RWPE2 (cell line): Measurements from ENCODE around the gene OSGEPL1.
A peak's percentile ranks its signal among the peaks of the same experiment; 100 is the strongest.

Source experiments
- ATAC-seq: fragments of 200-7000 bp; cut with Tn5 transposase; 3 replicates; pipeline ENCODE4 v1.9.1; 2021; ENCODE audit warnings: low read depth
- DNase-seq: peaks from one replicate; pipeline ENCODE4 v3.0.0-alpha.2; 2020; ENCODE audit warnings: low spot score
- H3K27ac ChIP-seq: fragments of 450-650 bp; 2 replicates; pipeline ENCODE4 v1.5.1; 2017; ENCODE audit warnings: mild to moderate bottlenecking; ENCODE audit not compliant: poor library complexity, severe bottlenecking
- H3K27me3 ChIP-seq: fragments of 250-450 bp; sonication (Bioruptor Pico); 2 replicates; pipeline ENCODE4 v1.5.1; 2021; ENCODE audit warnings: mild to moderate bottlenecking, moderate library complexity; ENCODE audit not compliant: insufficient read depth, poor library complexity, severe bottlenecking
- H3K36me3 ChIP-seq: fragments of 250-450 bp; sonication (Bioruptor Pico); 2 replicates; pipeline ENCODE4 v1.5.1; 2020; ENCODE audit warnings: low read depth, mild to moderate bottlenecking, moderate library complexity
- H3K4me1 ChIP-seq: fragments of 250-450 bp; sonication (Bioruptor Pico); 2 replicates; pipeline ENCODE4 v1.5.1; 2021; ENCODE audit warnings: mild to moderate bottlenecking, moderate library complexity; ENCODE audit not compliant: insufficient read depth, poor library complexity, severe bottlenecking
- H3K4me3 ChIP-seq: fragments of 250-450 bp; sonication (Bioruptor Pico); 2 replicates; pipeline ENCODE4 v1.5.1; 2021; ENCODE audit warnings: mild to moderate bottlenecking, moderate library complexity; ENCODE audit not compliant: severe bottlenecking
- H3K9me3 ChIP-seq: fragments of 250-450 bp; sonication (Bioruptor Pico); 2 replicates; pipeline ENCODE4 v1.5.1; 2021; ENCODE audit warnings: mild to moderate bottlenecking, moderate library complexity; ENCODE audit not compliant: severe bottlenecking
- CTCF ChIP-seq: fragments of 450-650 bp; IDR thresholded peaks from one replicate; pipeline ENCODE4 v1.5.1; 2017; ENCODE audit warnings: mild to moderate bottlenecking, moderate library complexity; ENCODE audit not compliant: poor library complexity, severe bottlenecking

The OSGEPL1 gene

GRCh38 chr2:189798312-189799029 is 35.9 kb upstream of the OSGEPL1 start:
- ATAC-seq (peak; percentile 69), DNase-seq (no peak)
- Histone ChIP-seq H3K27me3 (no peaks in the 10 kb centered on the region), H3K36me3 (peaks cover 87% of the 10 kb centered on the region), H3K4me3 (no peak overlapping the region), H3K27ac (no peak overlapping the region), H3K9me3 (no peaks in the 10 kb centered on the region), H3K4me1 (peaks cover 8% of the 10 kb centered on the region)
- peak; percentile 78 for TF ChIP-seq CTCF

GRCh38 chr2:189797902-189798301 is 35.3 kb upstream of the OSGEPL1 start:
- DNase-seq = no peak

GRCh38 chr2:189794310-189794709 is 31.7 kb upstream of the OSGEPL1 start:
- peaks cover 86% of the 10 kb centered on the region for H3K36me3 ChIP-seq
- no peaks in the 10 kb centered on the region for H3K4me1 ChIP-seq
- no peak for ATAC-seq
- H3K27me3 ChIP-seq = no peaks in the 10 kb centered on the region
- no peak overlapping the region for H3K27ac ChIP-seq
- H3K4me3 ChIP-seq = no peak overlapping the region
- TF ChIP-seq CTCF = no peak
- H3K9me3 ChIP-seq = no peaks in the 10 kb centered on the region
- no peak for DNase-seq

More at GRCh38 chr2:189797902-189798301, 35.3 kb upstream of the OSGEPL1 start:
- Histone ChIP-seq H3K4me3 (no peak overlapping the region), H3K27me3 (no peaks in the 10 kb centered on the region), H3K27ac (no peak overlapping the region), H3K9me3 (no peaks in the 10 kb centered on the region), H3K4me1 (peaks cover 8% of the 10 kb centered on the region), H3K36me3 (peaks cover 87% of the 10 kb centered on the region)
- TF ChIP-seq CTCF = no peak
- ATAC-seq = no peak

GRCh38 chr2:189791338-189792042 is 28.9 kb upstream of the OSGEPL1 start:
- Histone ChIP-seq H3K27me3 (no peaks in the 10 kb centered on the region), H3K4me1 (no peaks in the 10 kb centered on the region), H3K9me3 (no peaks in the 10 kb centered on the region), H3K4me3 (no peak overlapping the region), H3K27ac (no peak overlapping the region), H3K36me3 (peaks cover 94% of the 10 kb centered on the region)
- ATAC-seq (no peak), DNase-seq (no peak)
- no peak for TF ChIP-seq CTCF
